H1 (cell line): ENCODE results near the gene COTL1. TPM values are rescaled to one million over a fixed set of nuclear protein-coding genes. Genes with fewer than 3 reads are reported as not detected.

Experiments
- CTCF ChIA-PET: fragments of 300-600 bp; sonication (Branson Sonifier 250); formaldehyde crosslinking; loops from one replicate; lab custom pipeline; 2021; ENCODE audit not compliant: partially characterized antibody; lab: Charles Lee
- POLR2A ChIA-PET: fragments of 300-600 bp; sonication (Branson Sonifier 250); formaldehyde crosslinking; loops from one replicate; lab custom pipeline; 2021; ENCODE audit warnings: inconsistent platforms; ENCODE audit not compliant: partially characterized antibody; lab: Charles Lee
- DNase-seq, 2 experiments: peaks; one replicate each; pipeline versions ENCODE4 v3.0.0 to v3.0.0-alpha.2; 2010 to 2022; ENCODE audit warnings: low spot score in 2 of 2, low read depth in 1 of 2, mixed read lengths in 1 of 2
- FAIRE-seq: peaks from 2 replicates; lab custom pipeline; 2011; peaks lifted over from hg19 to GRCh38; lab: Jason Lieb, UNC
- H2AFZ ChIP-seq: 2 replicates; pipeline ENCODE4 v1.8.1; 2012; ENCODE audit warnings: low read length, inconsistent platforms
- H2AK5ac ChIP-seq: 2 replicates; pipeline ENCODE4 v1.6.1; 2013; ENCODE audit warnings: low read depth, low read length
- H2BK120ac ChIP-seq: replicated peaks from 2 replicates; pipeline ENCODE3; 2013; ENCODE audit warnings: low read depth, low read length, inconsistent platforms
- H2BK12ac ChIP-seq: 2 replicates; pipeline ENCODE4 v1.6.1; 2013; ENCODE audit warnings: low read depth, low read length
- H2BK15ac ChIP-seq: 2 replicates; pipeline ENCODE4 v1.6.1; 2013; ENCODE audit warnings: low read length
- H2BK20ac ChIP-seq: 2 replicates; pipeline ENCODE4 v1.6.1; 2013; ENCODE audit warnings: low read length
- H2BK5ac ChIP-seq: 2 replicates; pipeline ENCODE4 v1.6.1; 2013; ENCODE audit warnings: low read depth, low read length
- H3K14ac ChIP-seq: 2 replicates; pipeline ENCODE4 v1.6.1; 2013; ENCODE audit warnings: inconsistent platforms; ENCODE audit not compliant: insufficient read length
- H3K18ac ChIP-seq: 2 replicates; pipeline ENCODE4 v1.6.1; 2013; ENCODE audit warnings: low read length; ENCODE audit errors: extremely low read depth
- H3K23ac ChIP-seq: 2 replicates; pipeline ENCODE4 v1.6.1; 2013; ENCODE audit warnings: inconsistent platforms; ENCODE audit not compliant: insufficient read length
- H3K23me2 ChIP-seq: 2 replicates; pipeline ENCODE4 v1.6.1; 2013; ENCODE audit warnings: low read depth, low read length
- H3K27ac ChIP-seq: 2 replicates; pipeline ENCODE4 v1.6.1; 2011; ENCODE audit warnings: low read depth, low read length, inconsistent platforms
- H3K27me3 ChIP-seq, 4 experiments: replicated peaks in 1 of 4; 1 replicate in 1 of 4; 2 replicates in 3 of 4; pipeline versions ENCODE4 v1.6.1 to v1.8.1; 2011 to 2013; ENCODE audit warnings: low read length in 3 of 4, mild to moderate bottlenecking in 3 of 4, inconsistent platforms in 2 of 4, mixed read lengths in 2 of 4, moderate library complexity in 1 of 4; ENCODE audit not compliant: control insufficient read depth in 3 of 4, insufficient read depth in 3 of 4; ENCODE audit errors: extremely low read depth in 1 of 4
- H3K36me3 ChIP-seq, 4 experiments: 2 replicates each; pipeline versions ENCODE4 v1.6.1 to v1.8.1; 2011 to 2013; ENCODE audit warnings: mild to moderate bottlenecking in 4 of 4, low read length in 3 of 4, moderate library complexity in 2 of 4, control low read depth in 1 of 4, inconsistent platforms in 1 of 4; ENCODE audit not compliant: insufficient read depth in 4 of 4, control insufficient read depth in 2 of 4
- H3K4ac ChIP-seq: replicated peaks from 2 replicates; pipeline ENCODE3; 2013; ENCODE audit warnings: low read length, low read depth, mixed read lengths, inconsistent platforms; ENCODE audit not compliant: insufficient read length
- H3K4me1 ChIP-seq, 4 experiments: replicated peaks in 1 of 4; 1 replicate in 1 of 4; 2 replicates in 3 of 4; pipeline versions ENCODE4 v1.6.1 to v1.8.1; 2011 to 2013; ENCODE audit warnings: low read length in 3 of 4, inconsistent platforms in 2 of 4, mixed read lengths in 1 of 4; ENCODE audit not compliant: insufficient read depth in 4 of 4, control insufficient read depth in 3 of 4
- H3K4me2 ChIP-seq, 2 experiments: 2 replicates each; pipeline versions ENCODE4 v1.6.1 to v1.8.1; 2011 to 2013; ENCODE audit warnings: low read depth in 2 of 2, low read length in 2 of 2, control low read depth in 1 of 2, inconsistent platforms in 1 of 2, mild to moderate bottlenecking in 1 of 2; ENCODE audit not compliant: insufficient read depth in 1 of 2
- H3K4me3 ChIP-seq, 4 experiments: fragments of 200-600, 300-600 bp in 1 of 4; sonication (generic), shearing (Covaris generic), sonication (Bioruptor Twin) in 1 of 4; 2 replicates each; pipeline versions ENCODE4 v1.5.1 to v1.8.1; 2011 to 2016; ENCODE audit warnings: low read length in 4 of 4, low read depth in 3 of 4, control low read depth in 2 of 4, inconsistent platforms in 2 of 4, mild to moderate bottlenecking in 2 of 4, mixed read lengths in 1 of 4, moderate library complexity in 1 of 4; ENCODE audit not compliant: insufficient read depth in 2 of 4; ENCODE audit errors: extremely low read depth in 1 of 4
- H3K56ac ChIP-seq: replicated peaks from 2 replicates; pipeline ENCODE3; 2013; ENCODE audit warnings: low read depth, mild to moderate bottlenecking, mixed read lengths, low read length, inconsistent platforms; ENCODE audit not compliant: insufficient read length
- H3K79me1 ChIP-seq: 2 replicates; pipeline ENCODE4 v1.6.1; 2013; ENCODE audit warnings: low read depth, low read length, control low read depth
- H3K79me2 ChIP-seq, 2 experiments: 2 replicates each; pipeline versions ENCODE4 v1.6.1 to v1.8.1; 2012 to 2013; ENCODE audit warnings: low read length in 2 of 2, mild to moderate bottlenecking in 2 of 2, inconsistent platforms in 1 of 2; ENCODE audit not compliant: insufficient read depth in 2 of 2, control insufficient read depth in 1 of 2
- H3K9ac ChIP-seq, 4 experiments: replicated peaks in 1 of 4; 1 replicate in 1 of 4; 2 replicates in 3 of 4; pipeline versions ENCODE4 v1.6.1 to v1.8.1; 2011 to 2013; ENCODE audit warnings: low read depth in 3 of 4, low read length in 3 of 4, control low read depth in 2 of 4, mild to moderate bottlenecking in 2 of 4, moderate library complexity in 2 of 4, inconsistent platforms in 1 of 4; ENCODE audit errors: extremely low read depth in 1 of 4
- H3K9me3 ChIP-seq, 2 experiments: 2 replicates each; pipeline versions ENCODE4 v1.6.1 to v1.8.1; 2012 to 2013; ENCODE audit warnings: mild to moderate bottlenecking in 2 of 2, moderate library complexity in 2 of 2, control low read depth in 1 of 2, inconsistent platforms in 1 of 2, low read depth in 1 of 2, low read length in 1 of 2, mixed read lengths in 1 of 2; ENCODE audit not compliant: insufficient read depth in 2 of 2
- H4K20me1 ChIP-seq, 2 experiments: replicated peaks in 1 of 2; 2 replicates each; pipeline versions ENCODE3 to v1.8.1; 2011 to 2013; ENCODE audit warnings: inconsistent platforms in 2 of 2, low read length in 2 of 2, mild to moderate bottlenecking in 1 of 2; ENCODE audit not compliant: insufficient read depth in 2 of 2, control insufficient read depth in 1 of 2
- H4K5ac ChIP-seq: 2 replicates; pipeline ENCODE4 v1.6.1; 2013; ENCODE audit warnings: low read length, low read depth, mixed read lengths, inconsistent platforms; ENCODE audit not compliant: insufficient read length
- H4K8ac ChIP-seq: 2 replicates; pipeline ENCODE4 v1.8.0; 2013; ENCODE audit warnings: mild to moderate bottlenecking, moderate library complexity, low read length, inconsistent platforms; ENCODE audit not compliant: insufficient read depth; ENCODE audit errors: extremely low read depth
- H4K91ac ChIP-seq: replicated peaks from 2 replicates; pipeline ENCODE3; 2013; ENCODE audit warnings: low read length, mixed read lengths, inconsistent platforms; ENCODE audit not compliant: insufficient read length
- POLR2A ChIP-seq, 2 experiments: IDR thresholded peaks; 1 replicate in 1 of 2; 2 replicates in 1 of 2; pipeline ENCODE4 v1.6.1; 2011; ENCODE audit warnings: low read depth in 2 of 2, low read length in 2 of 2, mild to moderate bottlenecking in 2 of 2; ENCODE audit errors: control extremely low read depth in 1 of 2
- ZNF274 ChIP-seq: IDR thresholded peaks from 2 replicates; pipeline ENCODE4 v1.7.0; 2012; ENCODE audit warnings: low read length, borderline replicate concordance; ENCODE audit errors: extremely low read depth
- WGBS, 2 experiments: shearing (Covaris generic) in 1 of 2; methylation state at CpG; one replicate each; pipeline versions ENCODE4 v1.1.6 to v1.1.7; 2013 to 2015; ENCODE audit warnings: low lambda C conversion rate in 2 of 2, mixed read lengths in 2 of 2, inconsistent platforms in 1 of 2, low coverage in 1 of 2, missing lambda C conversion rate in 1 of 2; ENCODE audit not compliant: insufficient replicate concordance in 2 of 2, insufficient coverage in 1 of 2, insufficient read length in 1 of 2; ENCODE audit errors: extremely low coverage in 1 of 2, missing lambda C conversion rate in 1 of 2; 5-methylcytosine and 5-hydroxymethylcytosine counted together
- polyA plus RNA-seq, 7 experiments: library from polyadenylated mRNA; depleted of rRNA in 3 of 7; stranded (reverse) in 5 of 7; unstranded in 2 of 7; fragments of >200 nt in 5 of 7; fragments of 200-250 nt in 2 of 7; gene quantifications; 1 replicate in 5 of 7; 2 replicates in 1 of 7; 4 replicates in 1 of 7; pipeline versions ENCODE4 v1.2.1 to v1.2.3, GENCODE V29; 2011 to 2013; ENCODE audit warnings: missing spikeins in 2 of 7, mixed read lengths in 2 of 7
- total RNA-seq: library from RNA; stranded (reverse); fragmentation: NEBNext Ultra II Directional; extraction: Animal tissue kit (Norgen Biotek cat#: 25700); gene quantifications from 2 replicates; pipeline ENCODE4 v1.2.1, GENCODE V29; 2021
- TF ChIP-seq, protein P1 (sequence below): IDR thresholded peaks from 2 replicates; pipeline ENCODE4 v1.6.1; 2012; ENCODE audit warnings: inconsistent platforms

The COTL1 gene
- total and polyA plus RNA-seq, 2 of the 8 experiments (the other 6 are each of a cell fraction or from before 2014, with no cell fraction given), result 59.2 to 183 TPM

DNA sequence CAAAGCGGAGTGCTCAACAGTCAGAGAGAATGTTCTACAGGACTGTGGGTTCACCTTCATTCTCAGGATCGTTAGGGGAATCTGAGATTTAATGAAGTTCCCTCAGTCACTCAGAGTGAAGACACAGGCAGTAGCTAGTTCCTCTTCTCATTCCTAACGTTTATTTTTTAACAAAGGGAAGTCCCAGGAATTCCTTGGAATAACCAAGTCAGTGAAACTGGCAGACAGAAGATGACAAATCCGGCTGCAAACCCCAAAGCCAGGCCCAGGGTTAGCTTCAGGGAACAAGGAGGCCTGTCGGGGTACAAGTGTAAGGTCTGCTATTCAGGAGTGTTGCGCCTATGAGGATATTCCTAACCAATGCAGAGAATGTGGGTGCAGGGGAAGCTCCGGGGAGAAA, 42.0 kb downstream of the COTL1 start:
- H3K36me3 ChIP-seq, result no peaks in the 10 kb centered on the region; a peak in 1 of 8 replicates
- H3K27ac ChIP-seq, result no peak overlapping the region
- no peak for TF ChIP-seq ZNF274
- TF ChIP-seq POLR2A (IDR thresholded peaks at IDR 0.05; ENCODE audit: control extremely low read depth in 1 of 2, low read depth in 2 of 2, low read length in 2 of 2), result no peak
- TF ChIP-seq, protein P1, sequence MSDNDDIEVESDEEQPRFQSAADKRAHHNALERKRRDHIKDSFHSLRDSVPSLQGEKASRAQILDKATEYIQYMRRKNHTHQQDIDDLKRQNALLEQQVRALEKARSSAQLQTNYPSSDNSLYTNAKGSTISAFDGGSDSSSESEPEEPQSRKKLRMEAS, result no peak

More for the DNA sequence above, 42.0 kb downstream of the COTL1 start:
- H3K79me2 ChIP-seq, result peaks cover 0 to 7% of the 10 kb centered on the region in 2 experiments; a peak in 1 of 4 replicates
- CTCF ChIA-PET, result interaction anchor here (1.6 to 3.6 kb wide), 4 partner anchors 8 to 65 kb away, joined by 4 to 18 read pairs (median 10); no protein-coding TSS in a partner anchor
- H2BK120ac ChIP-seq, result no peak overlapping the region
- 93% methylated on average over 7 of the region's 7 CpGs; no CpG with 5 or more reads in 1 of the 2 experiments for WGBS, 2 experiments
- peaks cover 0 to 9% of the 10 kb centered on the region in 2 experiments for H4K20me1 ChIP-seq
- no peak overlapping the region for H2BK12ac ChIP-seq
- no peak overlapping the region for H3K9ac ChIP-seq
- no peak overlapping the region for H3K4me3 ChIP-seq
- no peak overlapping the region for H3K56ac ChIP-seq
- H3K18ac ChIP-seq, result no peak overlapping the region
- H3K4me2 ChIP-seq, result no peak overlapping the region
- no peaks in the 10 kb centered on the region for H3K27me3 ChIP-seq
- H3K23me2 ChIP-seq, result 0 out of 2 replicates have a peak, but pooled peaks cover 5% of the 10 kb centered on the region
- no peak overlapping the region for H3K4ac ChIP-seq
- no peak overlapping the region for H3K14ac ChIP-seq
- no peak overlapping the region for H2AFZ ChIP-seq
- H4K5ac ChIP-seq, result no peak overlapping the region
- H4K8ac ChIP-seq, result no peak overlapping the region
- DNase-seq (no peak), FAIRE-seq (no peak)
- H2AK5ac ChIP-seq, result no peak overlapping the region
- H3K23ac ChIP-seq, result no peak overlapping the region
- H3K4me1 ChIP-seq, result no peaks in the 10 kb centered on the region; a peak in 1 of 7 replicates
- no peak overlapping the region for H4K91ac ChIP-seq
- H3K79me1 ChIP-seq, result peaks cover 6% of the 10 kb centered on the region
- POLR2A ChIA-PET, result interaction anchor here (0.9 to 1.2 kb wide), 2 partner anchors 11 to 16 kb away, joined by 3 to 4 read pairs; no protein-coding TSS in a partner anchor
- H2BK5ac ChIP-seq, result no peak overlapping the region
- H2BK15ac ChIP-seq, result no peak overlapping the region
- H3K9me3 ChIP-seq, result no peaks in the 10 kb centered on the region; a peak in 1 of 4 replicates
- no peak overlapping the region for H2BK20ac ChIP-seq
